Naive thymus-derived CD8-positive, alpha-beta T cell (primary cell): ENCODE data around the gene STMN3. TPM values are rescaled to one million over a fixed set of nuclear protein-coding genes. Genes with fewer than 3 reads are reported as not detected.

ENCODE experiments used
- polyA plus RNA-seq, 3 donors: library from polyadenylated mRNA; unstranded; fragments of 300-500 nt; fragmentation: Illumina TruSeq; gene quantifications; one replicate each; pipeline ENCODE4 v1.2.3, GENCODE V29; 2021
- total RNA-seq, 8 experiments: library from RNA in 2 of 8; stranded (reverse) in 2 of 8; gene quantifications; one replicate each; pipeline ENCODE4 v1.2.3 and lab custom pipeline; 2021 to 2026

Gene STMN3
- total and polyA plus RNA-seq, 5 experiments from 2014 or later = 21.6 to 102 (median 35.4) TPM

Other genes with a start within 250 kb of the STMN3 start
- gene KCNQ2, start 180.8 kb downstream of the STMN3 start, total RNA-seq = under 1 TPM; 0.30 to 0.49 TPM
- gene KCNQ2, start 180.8 kb downstream of the STMN3 start, polyA plus RNA-seq = not detected
- gene EEF1A2, start 154.3 kb downstream of the STMN3 start, total RNA-seq = under 1 TPM; 0.16 to 0.18 TPM
- not detected for gene EEF1A2, start 154.3 kb downstream of the STMN3 start, polyA plus RNA-seq
- gene PPDPF, start 132.7 kb downstream of the STMN3 start, total RNA-seq = 100 to 1,000 TPM; 225 to 229 TPM
- 10 to 100 TPM; 47.4 to 93.1 (median 78.1) TPM for gene PPDPF, start 132.7 kb downstream of the STMN3 start, polyA plus RNA-seq
- under 1 TPM; 0.16 to 0.29 TPM for gene PTK6, start 116.0 kb downstream of the STMN3 start, total RNA-seq
- under 1 TPM; 0.09 to 0.44 (median 0.15) TPM for gene PTK6, start 116.0 kb downstream of the STMN3 start, polyA plus RNA-seq
- gene SRMS, start 105.7 kb downstream of the STMN3 start, total RNA-seq = not detected
- not detected for gene SRMS, start 105.7 kb downstream of the STMN3 start, polyA plus RNA-seq
- gene FNDC11, start 99.3 kb downstream of the STMN3 start, total RNA-seq = under 1 TPM; 0.13 to 0.36 TPM
- gene FNDC11, start 99.3 kb downstream of the STMN3 start, polyA plus RNA-seq = under 1 TPM in 1 of 3 donors, not detected in 2; 0.25 TPM
- gene HELZ2, start 79.2 kb downstream of the STMN3 start, total RNA-seq = 10 to 100 TPM; 22.7 to 24.4 TPM
- gene HELZ2, start 79.2 kb downstream of the STMN3 start, polyA plus RNA-seq = 1 to 10 TPM; 3.1 to 4.6 (median 4.1) TPM
- 10 to 100 TPM; 26.1 to 26.6 TPM for gene GMEB2, start 26.3 kb downstream of the STMN3 start, total RNA-seq
- gene GMEB2, start 26.3 kb downstream of the STMN3 start, polyA plus RNA-seq = 10 to 100 TPM in 1 of 3 donors, 1 to 10 TPM in 2; 6.2 to 16.3 (median 6.8) TPM
- gene RTEL1, start 4.9 kb upstream of the STMN3 start, total RNA-seq = 10 to 100 TPM; 23.6 to 25.5 TPM
- gene RTEL1, start 4.9 kb upstream of the STMN3 start, polyA plus RNA-seq = 1 to 10 TPM; 3.2 to 6.8 (median 4.4) TPM
- 1 to 10 TPM in 1 of 2 experiments, under 1 TPM in 1; 0.96 to 1.1 TPM for gene TNFRSF6B, start 43.2 kb upstream of the STMN3 start, total RNA-seq
- gene TNFRSF6B, start 43.2 kb upstream of the STMN3 start, polyA plus RNA-seq = under 1 TPM in 2 of 3 donors, not detected in 1; 0.22 to 0.84 TPM
- gene ARFRP1, start 54.6 kb upstream of the STMN3 start, total RNA-seq = 100 to 1,000 TPM; 106 to 108 TPM
- 10 to 100 TPM; 60.1 to 92.1 (median 80.9) TPM for gene ARFRP1, start 54.6 kb upstream of the STMN3 start, polyA plus RNA-seq
- 10 to 100 TPM; 52.6 to 53.9 TPM for gene ZGPAT, start 54.6 kb upstream of the STMN3 start, total RNA-seq
- 10 to 100 TPM; 42.3 to 73.8 (median 47.1) TPM for gene ZGPAT, start 54.6 kb upstream of the STMN3 start, polyA plus RNA-seq
- 100 to 1,000 TPM in 1 of 2 experiments, 10 to 100 TPM in 1; 95.0 to 104 TPM for gene LIME1, start 83.2 kb upstream of the STMN3 start, total RNA-seq
- 100 to 1,000 TPM; 255 to 292 (median 282) TPM for gene LIME1, start 83.2 kb upstream of the STMN3 start, polyA plus RNA-seq
- gene SLC2A4RG, start 86.4 kb upstream of the STMN3 start, total RNA-seq = 100 to 1,000 TPM; 124 to 134 TPM
- 1 to 10 TPM; 3.8 to 4.8 (median 4.7) TPM for gene SLC2A4RG, start 86.4 kb upstream of the STMN3 start, polyA plus RNA-seq
- gene ZBTB46, start 177.8 kb upstream of the STMN3 start, total RNA-seq = not detected
- gene ZBTB46, start 177.8 kb upstream of the STMN3 start, polyA plus RNA-seq = under 1 TPM; 0.06 to 0.08 (median 0.06) TPM
- not detected for gene ABHD16B, start 208.1 kb upstream of the STMN3 start, total RNA-seq
- gene ABHD16B, start 208.1 kb upstream of the STMN3 start, polyA plus RNA-seq = under 1 TPM; 0.29 to 0.60 (median 0.57) TPM
- gene TPD52L2, start 211.8 kb upstream of the STMN3 start, total RNA-seq = 10 to 100 TPM; 39.3 to 42.0 TPM
- gene TPD52L2, start 211.8 kb upstream of the STMN3 start, polyA plus RNA-seq = 10 to 100 TPM; 56.4 to 79.0 (median 68.3) TPM
- gene DNAJC5, start 241.7 kb upstream of the STMN3 start, total RNA-seq = 10 to 100 TPM; 51.8 to 52.9 TPM
- gene DNAJC5, start 241.7 kb upstream of the STMN3 start, polyA plus RNA-seq = 1 to 10 TPM; 4.7 to 7.1 (median 6.7) TPM